HEK293 (cell line): Measurements from ENCODE around the gene CA10.

Experiments used
- GLI4 ChIP-seq: fragments of 450-650 bp; formaldehyde crosslinking; IDR thresholded peaks from 2 replicates; pipeline ENCODE4 v1.5.1; 2016; ENCODE audit warnings: missing biosample characterization, missing genetic modification characterization
- KLF16 ChIP-seq: fragments of 450-650 bp; formaldehyde crosslinking; IDR thresholded peaks from 2 replicates; pipeline ENCODE4 v1.5.1; 2017; ENCODE audit warnings: missing biosample characterization, missing genetic modification characterization
- KLF9 ChIP-seq: fragments of 450-650 bp; formaldehyde crosslinking; IDR thresholded peaks from 2 replicates; pipeline ENCODE4 v1.5.1; 2016; ENCODE audit warnings: missing biosample characterization, missing genetic modification characterization, low read depth
- PRDM10 ChIP-seq: fragments of 450-650 bp; formaldehyde crosslinking; IDR thresholded peaks from 2 replicates; pipeline ENCODE4 v1.5.1; 2016; ENCODE audit warnings: missing biosample characterization, missing genetic modification characterization
- SCRT2 ChIP-seq: fragments of 450-650 bp; formaldehyde crosslinking; IDR thresholded peaks from 2 replicates; pipeline ENCODE4 v1.5.1; 2016; ENCODE audit warnings: missing biosample characterization, missing genetic modification characterization
- SETDB1 ChIP-seq: IDR thresholded peaks from one replicate; pipeline ENCODE4 v1.6.1; 2017; ENCODE audit warnings: mild to moderate bottlenecking, low read length, moderate library complexity, mixed read lengths; ENCODE audit not compliant: insufficient read length
- ZBTB20 ChIP-seq: fragments of 450-650 bp; formaldehyde crosslinking; IDR thresholded peaks from 2 replicates; pipeline ENCODE4 v1.5.1; 2016; ENCODE audit warnings: missing biosample characterization, missing genetic modification characterization
- ZBTB49 ChIP-seq: fragments of 450-650 bp; formaldehyde crosslinking; IDR thresholded peaks from 2 replicates; pipeline ENCODE4 v1.5.1; 2016; ENCODE audit warnings: missing biosample characterization, missing genetic modification characterization, low read depth
- ZEB2 ChIP-seq: fragments of 450-650 bp; formaldehyde crosslinking; IDR thresholded peaks from 2 replicates; pipeline ENCODE4 v1.5.1; 2016; ENCODE audit warnings: missing biosample characterization, missing genetic modification characterization
- ZFP37 ChIP-seq: fragments of 450-650 bp; formaldehyde crosslinking; IDR thresholded peaks from 2 replicates; pipeline ENCODE4 v1.5.1; 2016; ENCODE audit warnings: missing biosample characterization, missing genetic modification characterization
- ZFP41 ChIP-seq: fragments of 450-650 bp; formaldehyde crosslinking; IDR thresholded peaks from 2 replicates; pipeline ENCODE4 v1.5.1; 2016; ENCODE audit warnings: missing biosample characterization, missing genetic modification characterization, borderline replicate concordance
- ZNF132 ChIP-seq: fragments of 450-650 bp; formaldehyde crosslinking; IDR thresholded peaks from 2 replicates; pipeline ENCODE4 v1.5.1; 2017; ENCODE audit warnings: missing biosample characterization, missing genetic modification characterization, borderline replicate concordance
- ZNF221 ChIP-seq: fragments of 450-650 bp; formaldehyde crosslinking; IDR thresholded peaks from 2 replicates; pipeline ENCODE4 v1.5.1; 2017; ENCODE audit warnings: missing biosample characterization, missing genetic modification characterization, borderline replicate concordance
- ZNF266 ChIP-seq: fragments of 450-650 bp; formaldehyde crosslinking; IDR thresholded peaks from 2 replicates; pipeline ENCODE4 v1.5.1; 2016; ENCODE audit warnings: missing biosample characterization, missing genetic modification characterization, low read depth
- ZNF292 ChIP-seq: fragments of 450-650 bp; formaldehyde crosslinking; IDR thresholded peaks from 2 replicates; pipeline ENCODE4 v1.5.1; 2016; ENCODE audit warnings: low read depth, missing biosample characterization, missing genetic modification characterization, borderline replicate concordance
- ZNF335 ChIP-seq: fragments of 450-650 bp; formaldehyde crosslinking; conservative IDR thresholded peaks from 2 replicates; pipeline ENCODE4 v1.5.1; 2016; ENCODE audit warnings: missing biosample characterization, missing genetic modification characterization
- ZNF341 ChIP-seq: fragments of 450-650 bp; formaldehyde crosslinking; IDR thresholded peaks from 2 replicates; pipeline ENCODE4; 2016; ENCODE audit warnings: low read depth, missing biosample characterization, missing genetic modification characterization
- ZNF366 ChIP-seq: fragments of 450-650 bp; formaldehyde crosslinking; conservative IDR thresholded peaks from 2 replicates; pipeline ENCODE4 v1.5.1; 2016; ENCODE audit warnings: missing biosample characterization, missing genetic modification characterization
- ZNF394 ChIP-seq: fragments of 450-650 bp; formaldehyde crosslinking; IDR thresholded peaks from 2 replicates; pipeline ENCODE4 v1.5.1; 2016; ENCODE audit warnings: missing biosample characterization, missing genetic modification characterization, mild to moderate bottlenecking, moderate library complexity, borderline replicate concordance
- ZNF488 ChIP-seq: fragments of 450-650 bp; formaldehyde crosslinking; IDR thresholded peaks from 2 replicates; pipeline ENCODE4 v1.5.1; 2016; ENCODE audit warnings: missing biosample characterization, missing genetic modification characterization
- ZNF510 ChIP-seq: fragments of 450-650 bp; formaldehyde crosslinking; IDR thresholded peaks from 2 replicates; pipeline ENCODE4 v1.5.1; 2018; ENCODE audit warnings: mild to moderate bottlenecking, missing genetic modification characterization, missing biosample characterization; ENCODE audit not compliant: insufficient replicate concordance
- ZNF514 ChIP-seq: fragments of 450-650 bp; formaldehyde crosslinking; IDR thresholded peaks from 2 replicates; pipeline ENCODE4 v1.5.1; 2016; ENCODE audit warnings: missing biosample characterization, missing genetic modification characterization
- ZNF521 ChIP-seq: fragments of 450-650 bp; formaldehyde crosslinking; IDR thresholded peaks from 2 replicates; pipeline ENCODE4 v1.5.1; 2017; ENCODE audit warnings: missing biosample characterization, mild to moderate bottlenecking, missing genetic modification characterization
- ZNF626 ChIP-seq: fragments of 450-650 bp; sonication (Bioruptor Pico); formaldehyde crosslinking; IDR thresholded peaks from 2 replicates; pipeline ENCODE4 v1.5.1; 2018; ENCODE audit warnings: missing biosample characterization, missing genetic modification characterization, inconsistent platforms
- ZSCAN16 ChIP-seq: fragments of 450-650 bp; formaldehyde crosslinking; IDR thresholded peaks from 2 replicates; pipeline ENCODE4 v1.5.1; 2016; ENCODE audit warnings: missing biosample characterization, missing genetic modification characterization
- ZSCAN18 ChIP-seq: fragments of 450-650 bp; formaldehyde crosslinking; IDR thresholded peaks from 2 replicates; pipeline ENCODE4 v1.5.1; 2016; ENCODE audit warnings: missing biosample characterization, missing genetic modification characterization
- TF ChIP-seq, protein P1 (sequence below): fragments of 450-650 bp; formaldehyde crosslinking; IDR thresholded peaks from 2 replicates; pipeline ENCODE4 v1.5.1; 2016; ENCODE audit warnings: missing biosample characterization, missing genetic modification characterization
- TF ChIP-seq, protein P2 (sequence below): fragments of 450-650 bp; formaldehyde crosslinking; IDR thresholded peaks from 2 replicates; pipeline ENCODE4 v1.5.1; 2017; ENCODE audit warnings: missing biosample characterization, missing genetic modification characterization

Gene CA10

DNA sequence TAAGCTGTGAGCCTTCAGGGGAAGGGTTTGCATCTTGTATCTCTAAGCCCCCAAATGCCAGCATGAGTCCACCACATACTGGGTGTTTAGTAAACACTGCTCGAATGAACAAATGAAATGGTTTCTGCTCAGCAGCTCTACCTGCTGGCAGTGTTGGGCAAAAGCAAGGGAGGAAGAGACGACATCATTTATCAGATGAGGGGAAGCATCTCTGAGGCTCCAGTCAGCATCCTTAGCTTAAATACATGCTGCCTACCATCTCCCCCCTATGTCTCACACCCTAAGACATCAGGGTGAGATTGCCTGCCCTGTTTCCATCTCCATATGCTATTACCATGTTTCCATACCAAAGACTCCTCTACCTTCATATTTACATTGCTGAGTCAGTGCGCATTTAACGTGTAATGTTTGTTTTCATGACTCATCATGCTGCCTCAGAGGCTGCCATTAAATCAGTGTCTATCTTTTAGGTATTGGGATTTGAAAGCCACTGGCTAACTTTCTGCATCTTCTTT lies 518.3 kb downstream of the CA10 start (continued):
- TF ChIP-seq ZSCAN18 (tag by site-specific recombination) (no peak), ZFP37 (no peak), ZNF510 (tag by site-specific recombination) (peak; percentile 42), ZNF521 (no peak), ZSCAN16 (tag by site-specific recombination) (peak; percentile 97), ZNF132 (no peak), SCRT2 (tag by site-specific recombination) (no peak), ZFP41 (no peak), ZBTB49 (tag by site-specific recombination) (no peak), ZNF626 (no peak), ZNF341 (tag by site-specific recombination) (no peak), KLF9 (no peak), SETDB1 (no peak), ZNF394 (tag by site-specific recombination) (no peak), ZEB2 (tag by site-specific recombination) (no peak; the same call in none of the 2 replicates), ZNF292 (tag by site-specific recombination) (no peak), ZNF221 (tag by site-specific recombination) (no peak), PRDM10 (peak; percentile 90), GLI4 (no peak), ZBTB20 (no peak), ZNF514 (tag by site-specific recombination) (no peak), KLF16 (tag by site-specific recombination) (no peak), ZNF335 (tag by site-specific recombination) (peak; percentile 41), ZNF266 (tag by site-specific recombination) (no peak), ZNF366 (tag by site-specific recombination) (peak; percentile 33; the same call in 1 of the 2 replicates), ZNF488 (tag by site-specific recombination) (no peak)
- TF ChIP-seq, protein P1, sequence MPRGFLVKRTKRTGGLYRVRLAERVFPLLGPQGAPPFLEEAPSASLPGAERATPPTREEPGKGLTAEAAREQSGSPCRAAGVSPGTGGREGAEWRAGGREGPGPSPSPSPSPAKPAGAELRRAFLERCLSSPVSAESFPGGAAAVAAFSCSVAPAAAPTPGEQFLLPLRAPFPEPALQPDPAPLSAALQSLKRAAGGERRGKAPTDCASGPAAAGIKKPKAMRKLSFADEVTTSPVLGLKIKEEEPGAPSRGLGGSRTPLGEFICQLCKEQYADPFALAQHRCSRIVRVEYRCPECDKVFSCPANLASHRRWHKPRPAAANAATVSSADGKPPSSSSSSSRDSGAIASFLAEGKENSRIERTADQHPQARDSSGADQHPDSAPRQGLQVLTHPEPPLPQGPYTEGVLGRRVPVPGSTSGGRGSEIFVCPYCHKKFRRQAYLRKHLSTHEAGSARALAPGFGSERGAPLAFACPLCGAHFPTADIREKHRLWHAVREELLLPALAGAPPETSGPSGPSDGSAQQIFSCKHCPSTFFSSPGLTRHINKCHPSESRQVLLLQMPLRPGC: peak; percentile 56; the same call in 1 of the 2 replicates
- TF ChIP-seq, protein P2, sequence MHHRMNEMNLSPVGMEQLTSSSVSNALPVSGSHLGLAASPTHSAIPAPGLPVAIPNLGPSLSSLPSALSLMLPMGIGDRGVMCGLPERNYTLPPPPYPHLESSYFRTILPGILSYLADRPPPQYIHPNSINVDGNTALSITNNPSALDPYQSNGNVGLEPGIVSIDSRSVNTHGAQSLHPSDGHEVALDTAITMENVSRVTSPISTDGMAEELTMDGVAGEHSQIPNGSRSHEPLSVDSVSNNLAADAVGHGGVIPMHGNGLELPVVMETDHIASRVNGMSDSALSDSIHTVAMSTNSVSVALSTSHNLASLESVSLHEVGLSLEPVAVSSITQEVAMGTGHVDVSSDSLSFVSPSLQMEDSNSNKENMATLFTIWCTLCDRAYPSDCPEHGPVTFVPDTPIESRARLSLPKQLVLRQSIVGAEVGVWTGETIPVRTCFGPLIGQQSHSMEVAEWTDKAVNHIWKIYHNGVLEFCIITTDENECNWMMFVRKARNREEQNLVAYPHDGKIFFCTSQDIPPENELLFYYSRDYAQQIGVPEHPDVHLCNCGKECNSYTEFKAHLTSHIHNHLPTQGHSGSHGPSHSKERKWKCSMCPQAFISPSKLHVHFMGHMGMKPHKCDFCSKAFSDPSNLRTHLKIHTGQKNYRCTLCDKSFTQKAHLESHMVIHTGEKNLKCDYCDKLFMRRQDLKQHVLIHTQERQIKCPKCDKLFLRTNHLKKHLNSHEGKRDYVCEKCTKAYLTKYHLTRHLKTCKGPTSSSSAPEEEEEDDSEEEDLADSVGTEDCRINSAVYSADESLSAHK (tag by site-specific recombination): no peak
